MCF 10A (cell line): Measurements from ENCODE around the gene CRAMP1. TPM values are rescaled to one million over a fixed set of nuclear protein-coding genes. Genes with fewer than 3 reads are reported as not detected.

Source experiments
- BruUV-seq: library from RNA; stranded (reverse); fragments of 400-500 nt; replicated peaks from 2 replicates; lab custom pipeline; 2021; lab: Mats Ljungman, UMichigan
- CTCF ChIA-PET: fragments of 300-600 bp; sonication (Branson Sonifier 250); formaldehyde crosslinking; extraction: SDS; loops from one replicate; lab custom pipeline; 2021; ENCODE audit warnings: antibody characterized with exemption, inconsistent platforms; lab: Yijun Ruan, JAX
- POLR2A ChIA-PET: fragments of 300-600, 350-650 bp; sonication (Branson Sonifier 250); formaldehyde crosslinking; extraction: SDS; loops from one replicate; lab custom pipeline; 2020; ENCODE audit warnings: antibody characterized with exemption, inconsistent platforms; lab: Yijun Ruan, JAX
- DNase-seq: peaks from one replicate; pipeline ENCODE4 v3.0.0-alpha.2; 2018; ENCODE audit not compliant: unreplicated experiment
- H3K27ac Mint-ChIP-seq: one replicate; pipeline ENCODE4 v1.8.0; 2022; ENCODE audit warnings: mild to moderate bottlenecking, low read depth, mixed read lengths; ENCODE audit not compliant: unreplicated experiment
- H3K27me3 Mint-ChIP-seq: one replicate; pipeline ENCODE4 v1.8.0; 2022; ENCODE audit warnings: mixed read lengths; ENCODE audit not compliant: insufficient read depth, unreplicated experiment
- H3K36me3 Mint-ChIP-seq: one replicate; pipeline ENCODE4 v1.8.0; 2022; ENCODE audit warnings: mild to moderate bottlenecking, moderate library complexity, mixed read lengths; ENCODE audit not compliant: insufficient read depth, unreplicated experiment
- H3K4me1 Mint-ChIP-seq: one replicate; pipeline ENCODE4 v1.8.0; 2022; ENCODE audit warnings: mixed read lengths; ENCODE audit not compliant: insufficient read depth, unreplicated experiment
- H3K4me3 Mint-ChIP-seq: one replicate; pipeline ENCODE4 v1.8.0; 2022; ENCODE audit warnings: mild to moderate bottlenecking, moderate library complexity, mixed read lengths; ENCODE audit not compliant: unreplicated experiment
- H3K9me3 Mint-ChIP-seq: one replicate; pipeline ENCODE4 v1.8.0; 2022; ENCODE audit warnings: mixed read lengths; ENCODE audit not compliant: unreplicated experiment
- CTCF ChIP-seq: fragments of 200-600 bp; IDR thresholded peaks from one replicate; pipeline ENCODE4 v1.8.0; 2022; ENCODE audit warnings: antibody characterized with exemption, mild to moderate bottlenecking; ENCODE audit not compliant: unreplicated experiment
- intact Hi-C: fragments of 100-400 bp; cut with micrococcal nuclease; formaldehyde crosslinking; loops from 2 replicates; pipeline ENCODE4 v1.14.1; 2022
- total RNA-seq: library from RNA; stranded (reverse); gene quantifications from 2 replicates; pipeline ENCODE4 v1.2.3, GENCODE V29; 2022

Gene CRAMP1
- total RNA-seq, 1 experiment from 2014 or later: 26.3 TPM

GRCh38 chr16:1580956-1581355 is 31.2 kb upstream of the CRAMP1 start:
- Mint-ChIP-seq H3K36me3 (peaks cover 60% of the 10 kb centered on the region), H3K27me3 (no peaks in the 10 kb centered on the region), H3K27ac (no peak overlapping the region), H3K9me3 (no peaks in the 10 kb centered on the region), H3K4me3 (no peak overlapping the region), H3K4me1 (no peaks in the 10 kb centered on the region)
- ChIA-PET POLR2A (no interaction called here), CTCF (no interaction called here)
- no TSS peak for BruUV-seq
- no peak for DNase-seq
- TF ChIP-seq CTCF: no peak
- intact Hi-C loops: no loop called here

- Mint-ChIP-seq H3K9me3 (no peaks in the 10 kb centered on the region), H3K27me3 (no peaks in the 10 kb centered on the region), H3K27ac (no peak overlapping the region), H3K36me3 (peaks cover 64% of the 10 kb centered on the region), H3K4me3 (no peak overlapping the region), H3K4me1 (no peaks in the 10 kb centered on the region)
- ChIA-PET POLR2A (no interaction called here), CTCF (no interaction called here)
- BruUV-seq: no TSS peak
- DNase-seq: no peak
- intact Hi-C loops: no loop called here
- no peak for TF ChIP-seq CTCF
Measured at GRCh38 chr16:1581804-1582203, 30.4 kb upstream of the CRAMP1 start.

- H3K9me3 Mint-ChIP-seq: no peaks in the 10 kb centered on the region
- no TSS peak for BruUV-seq
- intact Hi-C loops: no loop called here
- POLR2A ChIA-PET: no interaction called here
- CTCF ChIA-PET: no interaction called here
- no peak overlapping the region for H3K4me3 Mint-ChIP-seq
- H3K27me3 Mint-ChIP-seq: no peaks in the 10 kb centered on the region
- no peaks in the 10 kb centered on the region for H3K4me1 Mint-ChIP-seq
- no peak for TF ChIP-seq CTCF
- no peak overlapping the region for H3K27ac Mint-ChIP-seq
- no peak for DNase-seq
- H3K36me3 Mint-ChIP-seq: peaks cover 65% of the 10 kb centered on the region
Measured at GRCh38 chr16:1583180-1583579, 29.0 kb upstream of the CRAMP1 start.

GRCh38 chr16:1584926-1585484 is 27.2 kb upstream of the CRAMP1 start:
- no peak for DNase-seq
- no peaks in the 10 kb centered on the region for H3K9me3 Mint-ChIP-seq
- intact Hi-C loops: no loop called here
- no peak overlapping the region for H3K4me3 Mint-ChIP-seq
- H3K27ac Mint-ChIP-seq: no peak overlapping the region
- no TSS peak for BruUV-seq
- peaks cover 59% of the 10 kb centered on the region for H3K36me3 Mint-ChIP-seq
- no peaks in the 10 kb centered on the region for H3K4me1 Mint-ChIP-seq
- TF ChIP-seq CTCF: no peak
- POLR2A ChIA-PET: interaction anchor here (0.6 to 1.0 kb wide), 2 partner anchors 27 to 37 kb away, joined by 3 read pairs; partner anchors contain the start of genes CRAMP1 and IFT140
- H3K27me3 Mint-ChIP-seq: no peaks in the 10 kb centered on the region
- CTCF ChIA-PET: interaction anchor here (0.7 kb wide), 1 partner anchor 747 kb away, joined by 3 read pairs; no protein-coding TSS in a partner anchor
